Activated CD8-positive, alpha-beta memory T cell treated with anti-CD3 and anti-CD28 coated beads, Interleukin-2, amount 50 U/mL, for 24 hours (primary cell): ENCODE data around the gene KIF5A.
"Not testable (repeated sequence)": the region's sequence is repeated elsewhere in the genome, so short reads cannot be mapped to it uniquely, and the experiment has no call there.

ENCODE experiments used
- DNase-seq: peaks from one replicate; pipeline ENCODE4 v3.0.0-alpha.2; 2020; ENCODE audit errors: extremely low read depth

KIF5A gene

GRCh38 chr12:57549909-57550640 lies at the start of gene KIF5A:
TSS of gene KIF5A (plus strand) at chr12:57550044. CDS start at chr12:57550272, 228 bp downstream.
- peak; percentile 14 for DNase-seq

- no peak for DNase-seq
These were observed 49.6 kb upstream of the KIF5A start for GRCh38 chr12:57500213-57500612.

- not testable (repeated sequence) for DNase-seq
These were observed 47.4 kb upstream of the KIF5A start for GRCh38 chr12:57502311-57502969.

DNA sequence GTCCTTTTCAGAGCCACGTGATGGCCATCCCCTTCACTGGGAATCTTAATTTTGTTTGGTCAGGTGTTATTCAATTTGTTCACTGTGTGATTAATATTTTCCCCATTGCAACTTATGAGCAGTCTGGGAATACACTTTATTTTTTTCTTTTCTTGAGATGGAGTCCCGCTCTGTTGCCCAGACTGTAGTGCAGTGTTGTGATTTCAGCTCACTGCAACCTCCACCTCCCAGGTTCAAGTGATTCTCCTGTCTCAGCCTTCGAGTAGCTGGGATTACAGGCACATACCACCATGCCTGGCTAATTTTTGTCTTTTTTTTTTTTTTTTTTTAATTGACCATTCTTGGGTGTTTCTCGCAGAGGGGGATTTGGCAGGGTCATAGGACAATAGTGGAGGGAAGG lies 43.3 kb upstream of the KIF5A start:
- DNase-seq: not testable (repeated sequence)

- DNase-seq: not testable (repeated sequence)
These were observed 42.0 kb upstream of the KIF5A start for GRCh38 chr12:57507796-57508195.

DNA sequence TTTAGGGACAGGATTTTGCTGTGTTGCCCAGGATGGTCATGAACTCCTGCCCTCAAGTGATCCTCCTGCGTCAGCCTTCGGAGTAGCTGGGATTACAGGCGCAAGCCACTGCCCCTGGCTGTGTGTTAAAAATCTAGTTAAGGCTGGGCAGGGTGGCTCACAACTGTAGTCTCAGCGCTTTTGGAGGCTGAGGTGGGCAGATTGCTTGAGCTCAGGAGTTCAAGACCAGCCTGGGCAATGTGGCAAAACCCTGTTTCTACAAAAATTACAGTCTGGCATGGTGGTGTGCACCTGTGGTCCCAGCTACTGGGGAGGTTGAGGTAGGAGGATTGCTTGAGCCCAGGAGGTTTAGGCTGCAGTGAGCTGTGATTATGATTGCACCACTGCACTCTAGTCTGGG lies 38.7 kb upstream of the KIF5A start:
- no peak for DNase-seq

DNA sequence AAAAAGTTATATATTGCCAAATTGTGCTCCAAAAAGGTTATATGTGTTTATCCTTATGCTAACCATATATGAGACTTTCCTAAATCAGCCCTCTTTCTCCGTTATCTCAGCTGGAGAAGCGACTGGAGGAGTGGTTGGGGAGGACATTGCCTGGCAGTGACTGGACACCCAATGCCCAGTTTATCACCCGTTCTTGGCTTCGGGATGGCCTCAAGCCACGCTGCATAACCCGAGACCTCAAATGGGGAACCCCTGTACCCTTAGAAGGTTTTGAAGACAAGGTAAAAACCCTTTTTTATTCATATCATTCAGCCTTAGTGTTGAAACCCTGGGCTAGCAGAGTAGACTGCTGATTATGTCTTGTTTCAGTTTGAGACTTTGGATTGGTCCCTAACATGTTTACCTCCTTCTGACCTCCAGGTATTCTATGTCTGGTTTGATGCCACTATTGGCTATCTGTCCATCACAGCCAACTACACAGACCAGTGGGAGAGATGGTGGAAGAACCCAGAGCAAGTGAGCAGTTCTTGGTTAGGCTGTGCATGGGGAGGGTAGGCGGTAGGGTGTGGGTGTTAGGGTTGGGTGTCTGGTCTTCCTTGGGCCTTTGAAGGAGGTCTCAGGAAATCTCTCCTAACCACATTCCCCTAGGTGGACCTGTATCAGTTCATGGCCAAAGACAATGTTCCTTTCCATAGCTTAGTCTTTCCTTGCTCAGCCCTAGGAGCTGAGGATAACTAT lies 38.1 kb upstream of the KIF5A start:
- no peak for DNase-seq

DNA sequence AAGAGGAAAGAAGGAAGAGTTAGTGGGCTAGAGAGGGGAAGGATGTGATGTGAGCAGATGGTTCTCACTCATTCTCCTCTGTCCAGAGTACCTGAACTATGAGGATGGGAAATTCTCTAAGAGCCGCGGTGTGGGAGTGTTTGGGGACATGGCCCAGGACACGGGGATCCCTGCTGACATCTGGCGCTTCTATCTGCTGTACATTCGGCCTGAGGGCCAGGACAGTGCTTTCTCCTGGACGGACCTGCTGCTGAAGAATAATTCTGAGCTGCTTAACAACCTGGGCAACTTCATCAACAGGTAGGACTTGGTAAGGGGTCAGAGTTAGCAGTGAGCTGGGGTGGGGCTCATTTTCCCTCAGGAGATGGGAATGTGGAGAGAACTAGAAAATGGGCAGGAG lies 37.2 kb upstream of the KIF5A start:
- no peak for DNase-seq

- DNase-seq: no peak
These were observed 36.6 kb upstream of the KIF5A start for GRCh38 chr12:57513266-57513665.

- not testable (repeated sequence) for DNase-seq
These were observed 36.2 kb upstream of the KIF5A start for GRCh38 chr12:57513677-57514076.

DNA sequence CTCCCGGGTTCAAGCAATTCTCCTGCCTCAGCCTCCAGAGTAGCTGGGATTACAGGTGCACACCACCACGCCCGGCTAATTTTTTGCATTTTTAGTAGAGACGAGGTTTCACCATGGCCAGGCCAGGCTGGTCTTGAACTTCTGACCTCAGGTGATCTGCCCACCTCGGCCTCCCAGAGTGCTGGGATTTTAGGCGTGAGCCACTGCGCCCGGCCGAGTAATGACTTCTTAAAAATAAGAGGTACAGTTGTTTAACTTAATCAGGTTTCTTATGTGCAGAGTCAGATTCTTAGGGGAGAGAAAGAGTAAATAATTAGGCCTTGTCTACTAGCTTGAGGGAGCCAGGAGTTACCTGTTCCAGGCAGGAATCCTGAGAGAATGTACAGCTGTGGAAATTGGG lies 35.6 kb upstream of the KIF5A start:
- not testable (repeated sequence) for DNase-seq

DNA sequence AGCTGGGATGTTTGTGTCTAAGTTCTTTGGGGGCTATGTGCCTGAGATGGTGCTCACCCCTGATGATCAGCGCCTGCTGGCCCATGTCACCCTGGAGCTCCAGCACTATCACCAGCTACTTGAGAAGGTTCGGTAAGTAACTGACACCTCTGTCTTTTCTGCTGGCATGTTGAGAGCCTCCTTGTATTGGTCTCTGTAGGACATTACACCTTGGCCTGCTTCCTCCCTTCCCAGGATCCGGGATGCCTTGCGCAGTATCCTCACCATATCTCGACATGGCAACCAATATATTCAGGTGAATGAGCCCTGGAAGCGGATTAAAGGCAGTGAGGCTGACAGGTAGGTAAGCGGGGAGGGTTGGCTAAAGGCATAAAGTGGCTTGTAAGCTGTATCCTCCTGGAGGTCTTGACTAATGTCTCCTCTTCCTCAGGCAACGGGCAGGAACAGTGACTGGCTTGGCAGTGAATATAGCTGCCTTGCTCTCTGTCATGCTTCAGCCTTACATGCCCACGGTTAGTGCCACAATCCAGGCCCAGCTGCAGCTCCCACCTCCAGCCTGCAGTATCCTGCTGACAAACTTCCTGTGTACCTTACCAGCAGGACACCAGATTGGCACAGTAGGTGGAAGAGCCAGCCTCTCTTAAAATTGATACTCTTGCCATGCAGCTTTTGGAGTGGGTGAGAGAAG lies 35.0 kb upstream of the KIF5A start:
- no peak for DNase-seq

DNA sequence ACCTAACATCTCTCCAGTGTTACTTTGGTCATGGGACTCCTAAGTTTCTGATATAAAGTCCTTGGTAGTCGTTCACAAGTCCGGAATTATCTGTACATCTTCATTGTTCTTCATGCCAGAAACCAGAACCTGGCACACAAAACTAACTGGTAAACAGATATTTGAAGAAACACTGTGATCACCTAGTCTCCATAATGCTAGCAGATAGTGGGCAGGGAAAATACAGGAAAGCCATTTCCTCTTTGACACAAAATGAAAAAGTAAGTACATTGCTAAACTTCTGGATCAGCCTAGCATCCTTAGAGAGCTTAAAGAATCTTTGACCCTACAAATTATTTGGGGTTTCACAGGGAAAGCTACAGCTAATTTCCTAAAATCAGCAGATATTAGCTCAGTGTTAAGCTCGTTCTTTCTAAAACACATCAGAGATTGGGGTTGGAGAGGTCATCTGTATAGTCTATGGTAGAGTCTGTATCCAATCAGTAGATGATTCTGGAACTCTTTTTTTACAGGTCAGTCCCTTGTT lies 34.4 kb upstream of the KIF5A start:
- no peak for DNase-seq

DNA sequence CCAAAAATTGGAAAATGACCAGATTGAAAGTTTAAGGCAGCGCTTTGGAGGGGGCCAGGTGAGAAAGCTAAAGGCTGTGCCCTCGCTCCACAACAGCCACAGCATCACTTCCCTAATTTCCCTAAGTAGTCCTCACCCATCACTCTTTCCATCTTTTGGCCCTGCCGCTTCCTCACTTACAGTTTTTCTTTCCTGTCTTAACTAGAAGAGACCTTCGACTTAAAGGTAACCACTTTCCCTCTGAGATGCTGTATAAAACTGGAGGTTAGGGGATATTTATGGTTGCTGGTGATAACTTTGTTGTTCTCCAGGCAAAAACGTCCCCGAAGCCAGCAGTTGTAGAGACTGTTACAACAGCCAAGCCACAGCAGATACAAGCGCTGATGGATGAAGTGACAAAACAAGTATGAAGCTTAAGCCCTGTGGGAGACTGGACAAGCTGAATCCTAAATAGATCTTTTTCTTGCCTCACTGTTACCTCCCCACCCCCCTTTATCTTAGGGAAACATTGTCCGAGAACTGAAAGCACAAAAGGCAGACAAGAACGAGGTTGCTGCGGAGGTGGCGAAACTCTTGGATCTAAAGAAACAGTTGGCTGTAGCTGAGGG lies 33.8 kb upstream of the KIF5A start:
- DNase-seq: no peak

GRCh38 chr12:57516617-57517153 lies 33.2 kb upstream of the KIF5A start:
- DNase-seq: no peak

DNA sequence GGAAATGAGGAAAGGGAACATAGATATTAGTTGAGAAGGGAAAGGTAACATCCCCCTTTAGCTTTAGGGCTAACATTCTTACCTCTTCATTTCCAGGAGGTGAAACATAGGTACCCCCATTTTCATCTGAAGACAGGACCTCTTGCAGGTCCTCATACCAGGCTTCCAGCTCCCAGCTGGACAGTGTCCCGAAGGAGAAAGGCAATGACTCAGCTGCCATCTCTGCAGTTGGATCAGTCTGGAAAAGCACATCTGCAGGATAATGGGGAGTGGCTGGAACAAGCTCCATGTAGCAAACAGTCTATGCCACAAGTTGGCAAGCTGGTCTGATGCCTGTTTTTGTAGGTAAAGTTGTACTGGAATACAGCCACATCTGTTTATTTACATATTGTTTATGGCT lies 32.7 kb upstream of the KIF5A start:
- DNase-seq: no peak

DNA sequence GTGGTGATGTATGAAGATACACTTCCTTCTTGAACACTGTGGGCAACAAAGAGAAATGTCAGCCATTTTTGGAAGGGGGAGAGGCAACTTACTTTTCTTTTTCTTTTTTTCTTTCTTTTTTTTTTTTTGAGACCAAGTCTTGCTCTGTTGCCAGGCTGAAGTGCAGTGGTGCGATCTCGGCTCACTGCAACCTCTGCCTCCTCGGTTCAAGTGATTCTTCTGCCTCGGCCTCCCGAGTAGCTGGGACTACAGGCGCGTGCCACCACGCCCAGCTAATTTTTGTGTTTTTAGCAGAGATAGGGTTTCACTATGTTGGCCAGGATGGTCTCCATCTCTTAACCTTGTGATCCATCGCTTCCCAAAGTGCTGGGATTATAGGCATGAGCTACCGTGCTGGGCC lies 32.1 kb upstream of the KIF5A start:
- not testable (repeated sequence) for DNase-seq

DNA sequence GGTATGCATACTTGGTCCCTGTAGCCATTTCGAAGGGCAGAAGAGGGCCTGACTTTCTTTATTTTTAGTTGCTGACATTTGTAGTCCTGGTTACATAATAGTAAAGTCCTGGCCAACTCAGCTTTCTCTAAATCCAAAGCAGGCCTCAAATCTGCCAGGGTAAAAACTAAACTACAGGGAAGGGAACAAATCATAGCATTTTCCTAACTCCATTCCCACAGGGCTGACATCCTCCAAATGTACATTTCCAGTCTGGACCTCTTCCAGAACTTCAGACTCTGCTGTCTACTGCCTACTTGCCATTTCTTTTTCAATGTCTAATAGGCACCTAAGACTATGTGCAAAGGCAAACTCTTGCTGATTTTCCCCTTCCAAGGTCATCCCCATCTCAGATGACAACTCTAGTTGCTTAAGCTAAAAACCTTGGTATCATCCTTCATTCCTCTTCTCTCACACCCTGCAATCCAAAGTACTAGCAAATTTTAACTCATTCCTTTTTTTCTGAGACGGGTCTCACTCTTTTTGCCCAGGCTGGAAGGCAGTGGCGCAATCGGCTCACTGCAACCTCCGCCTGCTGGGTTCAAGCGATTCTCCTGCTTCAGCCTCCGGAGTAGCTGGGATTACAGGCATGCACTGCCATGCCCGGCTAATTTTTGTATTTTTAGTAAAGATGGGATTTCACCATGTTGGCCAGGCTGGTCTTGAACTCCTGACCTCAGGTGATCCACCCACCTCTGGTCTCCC lies 31.5 kb upstream of the KIF5A start:
- no peak for DNase-seq

DNA sequence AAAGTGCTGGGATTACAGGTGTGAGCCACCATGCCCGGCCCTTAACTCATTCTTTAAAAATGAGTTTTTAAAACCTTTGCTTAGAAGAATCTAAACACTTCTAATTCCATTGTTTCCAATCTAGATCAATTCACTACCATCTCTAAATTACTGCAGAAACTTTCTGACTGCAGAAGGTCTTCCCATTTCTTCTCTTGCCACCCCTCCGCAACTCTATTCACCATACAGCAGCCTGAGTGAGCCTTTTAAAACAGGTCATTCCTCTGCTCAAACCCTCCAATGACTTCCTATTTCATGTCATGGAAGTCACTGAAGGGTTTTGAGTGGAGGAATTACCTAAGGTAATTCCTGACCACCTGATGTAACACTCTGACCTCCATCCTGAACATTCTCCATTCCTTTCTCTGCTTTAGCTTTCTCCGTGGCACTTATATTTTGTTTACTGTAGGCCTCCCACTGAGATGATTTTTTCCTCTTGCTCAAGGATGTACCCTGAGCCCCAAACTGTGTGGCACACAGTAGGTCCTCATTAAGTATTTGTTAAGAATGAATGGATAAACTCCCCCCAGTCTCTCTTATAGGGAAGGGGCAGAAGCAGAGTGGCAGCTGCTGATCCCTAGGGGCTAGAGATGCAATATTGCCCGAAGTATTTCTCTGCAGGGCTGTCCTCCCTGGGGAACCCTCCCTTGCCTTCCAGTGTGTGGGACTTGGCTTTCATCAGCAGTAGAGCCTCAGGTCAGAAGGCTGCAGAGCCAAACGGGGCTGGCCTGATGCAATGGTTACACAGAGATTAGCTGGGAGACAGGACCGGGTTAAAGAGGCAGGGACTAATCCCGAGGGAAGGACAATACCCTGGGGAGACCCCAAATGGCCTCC lies 30.7 kb upstream of the KIF5A start:
- DNase-seq: no peak

DNA sequence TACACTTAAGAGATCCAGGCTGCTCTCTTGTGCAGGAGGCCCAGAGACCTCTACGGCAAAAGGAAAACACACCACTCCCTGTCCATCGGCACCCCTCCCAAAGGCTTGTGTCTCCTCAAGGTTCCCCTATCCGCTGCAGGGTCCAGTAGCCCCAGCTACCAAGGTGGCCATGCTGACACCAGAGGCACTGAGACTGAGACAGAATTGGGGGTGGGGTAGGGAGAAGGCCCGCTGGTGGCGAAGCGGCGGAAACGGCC lies 30.1 kb upstream of the KIF5A start:
- no peak for DNase-seq
